22Rv1 (cell line): ENCODE measurements around the gene GABBR2.

Experiments
- CTCF ChIP-seq: fragments of 450-650 bp; IDR thresholded peaks from 2 replicates; pipeline ENCODE4 v1.5.1; 2017; ENCODE audit warnings: mild to moderate bottlenecking
- ZFX ChIP-seq: fragments of 450-650 bp; IDR thresholded peaks from 2 replicates; pipeline ENCODE4 v1.6.1; 2017; ENCODE audit warnings: antibody characterized with exemption, borderline replicate concordance

DNA sequence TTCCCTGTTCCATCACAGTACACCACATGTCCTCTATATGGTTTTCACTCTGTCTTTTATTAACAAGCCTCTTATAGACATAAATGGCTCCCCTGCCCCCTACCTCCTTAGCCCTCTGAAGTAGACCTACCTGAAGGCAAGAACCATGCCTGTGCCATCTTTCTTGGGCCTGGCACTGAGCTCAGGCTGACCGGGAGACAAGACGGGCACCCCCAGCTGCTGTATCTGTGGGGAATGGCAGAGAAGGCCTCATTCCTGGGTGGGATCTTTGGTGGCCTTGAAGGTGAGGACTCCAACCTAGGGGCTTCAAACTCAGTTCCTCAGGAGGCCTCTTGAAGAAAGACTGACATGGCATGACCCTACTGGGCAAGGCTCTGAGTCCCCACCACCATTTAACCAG, 109.9 kb downstream of the GABBR2 start:
- no peak for TF ChIP-seq CTCF
- TF ChIP-seq ZFX, result no peak
